B cell (primary cell): Measurements from ENCODE around the gene MICALL2.

Experiments
- CTCF ChIP-seq: fragments of 200-600 bp; IDR thresholded peaks from one replicate; pipeline ENCODE4 v1.8.0; 2022; ENCODE audit warnings: antibody characterized with exemption, mild to moderate bottlenecking
- EZH2 ChIP-seq: IDR thresholded peaks from 2 replicates; pipeline ENCODE4 v1.6.1; 2012; ENCODE audit warnings: borderline replicate concordance, low read depth, mild to moderate bottlenecking, moderate library complexity, low read length; ENCODE audit not compliant: insufficient read depth, poor library complexity, severe bottlenecking

DNA sequence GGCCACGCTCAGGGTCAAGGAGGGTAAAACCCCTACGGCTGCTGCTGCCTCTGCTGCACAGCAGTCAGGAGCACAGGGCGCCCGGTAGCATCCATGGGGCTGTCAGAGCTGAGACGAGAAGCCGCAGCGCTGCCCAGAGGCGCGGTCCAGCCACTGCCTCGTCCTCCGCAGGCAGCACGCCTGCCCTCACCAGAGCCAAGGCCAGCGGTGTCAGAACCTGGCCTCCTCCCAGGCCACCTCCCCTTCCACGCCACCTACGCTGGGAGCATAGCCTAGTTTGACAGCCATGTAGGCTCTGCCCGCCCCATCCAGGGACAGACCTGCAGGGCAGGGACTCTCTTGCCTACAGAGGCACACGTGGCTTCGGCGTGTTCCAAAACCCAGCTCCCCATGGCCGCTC lies 28.7 kb upstream of the MICALL2 start:
- TF ChIP-seq CTCF, result no peak
- TF ChIP-seq EZH2, result no peak
